Measurements from ENCODE around the gene NUDCD3.
A peak's percentile ranks its signal among the peaks of the same experiment; 100 is the strongest.
"Not testable (repeated sequence)": the region's sequence is repeated elsewhere in the genome, so short reads cannot be mapped to it uniquely, and the experiment has no call there.

The NUDCD3 gene

GRCh38 chr7:44441079-44441478, 49.4 kb downstream of the NUDCD3 start:
- no peak for DNase-seq

- no peak for DNase-seq
Observed at GRCh38 chr7:44440577-44441078, 49.8 kb downstream of the NUDCD3 start.

- no peak for DNase-seq
Observed at GRCh38 chr7:44439926-44440325, 50.5 kb downstream of the NUDCD3 start.

- no peak for DNase-seq
Observed at GRCh38 chr7:44438816-44439215, 51.6 kb downstream of the NUDCD3 start.

GRCh38 chr7:44434201-44434600, 56.3 kb downstream of the NUDCD3 start:
- no peak for DNase-seq

- no peak for DNase-seq
Observed at GRCh38 chr7:44433255-44434022, 57.0 kb downstream of the NUDCD3 start.

- no peak for DNase-seq
Observed at GRCh38 chr7:44432381-44432977, 58.0 kb downstream of the NUDCD3 start.

GRCh38 chr7:44431091-44431608, 59.3 kb downstream of the NUDCD3 start:
- DNase-seq: peak; percentile 10

GRCh38 chr7:44430054-44430453, 60.4 kb downstream of the NUDCD3 start:
- no peak for DNase-seq

GRCh38 chr7:44424762-44425161, 65.7 kb downstream of the NUDCD3 start:
- DNase-seq: not testable (repeated sequence)

- no peak for DNase-seq
Observed at GRCh38 chr7:44416941-44417340, 73.5 kb downstream of the NUDCD3 start.

- DNase-seq: no peak
Observed at GRCh38 chr7:44415510-44415909, 74.9 kb downstream of the NUDCD3 start.

- DNase-seq: no peak
Observed at GRCh38 chr7:44415047-44415446, 75.4 kb downstream of the NUDCD3 start.

- no peak for DNase-seq
Observed at GRCh38 chr7:44411306-44411705, 79.2 kb downstream of the NUDCD3 start.

GRCh38 chr7:44408596-44408995, 81.9 kb downstream of the NUDCD3 start:
- DNase-seq: no peak

- no peak for DNase-seq
Observed at GRCh38 chr7:44403775-44404174, 86.7 kb downstream of the NUDCD3 start.

- DNase-seq: no peak
Observed at GRCh38 chr7:44403176-44403759, 87.2 kb downstream of the NUDCD3 start.

- no peak for DNase-seq
Observed at GRCh38 chr7:44402401-44403060, 87.9 kb downstream of the NUDCD3 start.

- DNase-seq: no peak
Observed at GRCh38 chr7:44401692-44402091, 88.8 kb downstream of the NUDCD3 start.

GRCh38 chr7:44400033-44400511, 90.4 kb downstream of the NUDCD3 start:
- DNase-seq: no peak

GRCh38 chr7:44398953-44399574, 91.4 kb downstream of the NUDCD3 start:
- DNase-seq: no peak

- DNase-seq: no peak
Observed at GRCh38 chr7:44398511-44398911, 91.9 kb downstream of the NUDCD3 start.
